ENCODE data around the gene KIF23.

KIF23 gene

DNA sequence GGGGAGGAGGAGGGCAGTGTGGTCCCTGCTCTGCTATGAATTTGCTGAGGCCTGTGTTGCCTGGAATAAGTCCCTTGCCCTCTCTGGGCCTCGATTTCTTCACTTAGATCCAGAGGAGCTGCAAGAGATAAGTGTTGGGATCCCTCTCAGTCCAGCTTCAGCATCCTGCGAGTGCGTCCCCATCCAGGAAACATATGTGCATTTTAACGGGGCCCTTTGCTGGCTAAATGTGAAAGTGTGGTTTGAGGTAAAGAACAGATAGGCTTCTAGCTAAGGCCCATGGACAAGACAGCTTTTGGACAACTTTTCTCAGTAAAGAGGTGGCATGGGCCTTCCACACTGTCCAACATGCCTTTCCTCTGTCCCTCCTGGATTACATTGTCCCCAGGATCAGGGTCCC lies 64.9 kb downstream of the KIF23 start:
- DNase-seq (ENCODE audit: insufficient read length, low spot score) (no peak), FAIRE-seq (no peak)
- TF ChIP-seq, protein P1, sequence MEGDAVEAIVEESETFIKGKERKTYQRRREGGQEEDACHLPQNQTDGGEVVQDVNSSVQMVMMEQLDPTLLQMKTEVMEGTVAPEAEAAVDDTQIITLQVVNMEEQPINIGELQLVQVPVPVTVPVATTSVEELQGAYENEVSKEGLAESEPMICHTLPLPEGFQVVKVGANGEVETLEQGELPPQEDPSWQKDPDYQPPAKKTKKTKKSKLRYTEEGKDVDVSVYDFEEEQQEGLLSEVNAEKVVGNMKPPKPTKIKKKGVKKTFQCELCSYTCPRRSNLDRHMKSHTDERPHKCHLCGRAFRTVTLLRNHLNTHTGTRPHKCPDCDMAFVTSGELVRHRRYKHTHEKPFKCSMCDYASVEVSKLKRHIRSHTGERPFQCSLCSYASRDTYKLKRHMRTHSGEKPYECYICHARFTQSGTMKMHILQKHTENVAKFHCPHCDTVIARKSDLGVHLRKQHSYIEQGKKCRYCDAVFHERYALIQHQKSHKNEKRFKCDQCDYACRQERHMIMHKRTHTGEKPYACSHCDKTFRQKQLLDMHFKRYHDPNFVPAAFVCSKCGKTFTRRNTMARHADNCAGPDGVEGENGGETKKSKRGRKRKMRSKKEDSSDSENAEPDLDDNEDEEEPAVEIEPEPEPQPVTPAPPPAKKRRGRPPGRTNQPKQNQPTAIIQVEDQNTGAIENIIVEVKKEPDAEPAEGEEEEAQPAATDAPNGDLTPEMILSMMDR (IDR thresholded peaks at IDR 0.05; ENCODE audit: insufficient read depth, missing control alignments) = no peak

DNA sequence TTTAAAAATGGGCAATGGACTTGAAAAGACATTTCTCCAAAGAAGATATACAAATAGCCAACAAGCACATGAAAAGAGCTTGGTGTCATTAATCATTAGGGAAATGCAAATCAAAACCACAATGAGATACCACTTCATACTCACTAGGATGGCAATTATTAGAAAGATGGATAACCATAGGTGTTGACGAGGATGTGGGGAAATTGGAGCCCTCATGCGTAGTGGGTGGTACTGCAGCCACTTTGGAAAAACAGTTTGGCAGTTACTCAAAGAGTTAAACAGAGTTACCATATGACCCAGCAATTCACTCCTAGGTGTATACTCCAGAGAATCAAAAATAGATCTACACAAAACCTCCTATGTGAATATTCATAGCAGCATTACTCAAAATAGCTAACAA lies 65.8 kb downstream of the KIF23 start:
- no peak for DNase-seq (ENCODE audit: insufficient read length, low spot score)
- no peak for FAIRE-seq
- TF ChIP-seq, protein P1 (IDR thresholded peaks at IDR 0.05; ENCODE audit: insufficient read depth, missing control alignments) = no peak

DNA sequence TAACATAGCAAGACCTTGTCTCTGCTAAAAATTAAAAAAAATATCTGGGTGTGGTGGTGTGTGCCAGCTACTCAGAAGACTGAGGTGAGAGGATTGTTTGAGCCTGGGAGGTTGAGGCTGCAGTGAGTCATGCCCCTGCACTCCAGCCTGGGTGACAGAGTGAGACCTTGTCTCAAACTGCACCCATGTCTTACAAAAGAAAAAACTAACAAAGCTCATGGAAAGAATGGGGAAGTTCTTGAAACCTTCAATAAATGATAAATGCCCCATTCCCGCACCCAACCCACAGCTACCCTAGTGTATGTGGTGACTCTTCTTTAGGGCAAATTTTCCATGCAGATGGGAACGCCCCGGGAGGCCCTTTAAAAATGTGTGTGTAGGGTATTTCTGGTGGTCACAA lies 66.8 kb downstream of the KIF23 start:
- DNase-seq (ENCODE audit: insufficient read length, low spot score) = no peak
- TF ChIP-seq, protein P1 (IDR thresholded peaks at IDR 0.05; ENCODE audit: insufficient read depth, missing control alignments) = no peak
- FAIRE-seq = no peak

DNA sequence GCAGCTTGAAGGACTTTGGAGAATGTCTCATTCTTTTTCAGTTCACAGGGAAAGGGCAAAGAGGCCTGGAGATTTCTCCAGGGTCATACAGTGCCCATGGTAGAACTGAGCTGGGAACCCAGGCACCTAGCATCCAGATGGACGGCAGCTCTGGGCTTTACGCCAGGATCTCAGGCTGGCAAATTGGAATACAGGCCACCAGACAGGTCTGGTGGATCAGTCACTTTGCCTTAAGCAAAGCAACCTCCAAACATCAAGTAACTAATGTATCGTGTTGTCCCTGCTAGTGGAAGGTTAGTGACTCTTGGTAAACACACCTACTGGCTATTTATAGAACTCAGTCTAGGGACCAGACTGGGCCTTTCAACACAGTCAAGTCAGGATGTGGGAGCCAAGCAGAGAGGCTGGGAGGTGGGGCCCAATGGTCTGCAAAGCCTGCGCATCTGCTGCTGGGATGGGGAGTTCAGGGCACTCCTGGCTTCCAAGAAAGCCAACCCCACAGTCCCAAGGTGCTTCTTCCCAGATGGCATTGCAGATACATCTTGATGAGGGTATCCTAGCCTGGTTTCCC lies 68.6 kb downstream of the KIF23 start:
- no peak for DNase-seq (ENCODE audit: insufficient read length, low spot score)
- TF ChIP-seq, protein P1 (IDR thresholded peaks at IDR 0.05; ENCODE audit: insufficient read depth, missing control alignments) = no peak
- no peak for FAIRE-seq

DNA sequence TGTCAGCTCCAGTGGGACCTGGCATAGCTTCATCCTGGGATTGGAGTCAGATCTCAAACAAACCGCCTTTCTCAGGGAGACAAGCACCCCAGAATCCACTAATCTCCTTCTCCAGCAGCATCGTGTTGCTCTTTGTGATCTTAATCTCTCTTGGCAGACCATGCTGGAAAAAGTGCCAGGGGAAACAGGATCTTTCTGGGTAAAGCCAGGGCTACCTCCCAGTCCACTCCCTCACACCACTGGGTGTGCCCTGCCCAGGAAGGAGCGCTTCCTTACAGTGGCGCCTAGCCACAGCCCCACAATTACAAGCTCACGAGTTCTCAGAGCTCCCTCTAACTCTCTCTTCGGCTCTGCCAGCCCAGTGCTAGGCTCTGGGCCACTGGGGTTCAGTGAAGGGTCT lies 70.7 kb downstream of the KIF23 start:
- TF ChIP-seq, protein P1 (IDR thresholded peaks at IDR 0.05; ENCODE audit: insufficient read depth, missing control alignments) = no peak
- DNase-seq (ENCODE audit: insufficient read length, low spot score) (no peak), FAIRE-seq (no peak)

DNA sequence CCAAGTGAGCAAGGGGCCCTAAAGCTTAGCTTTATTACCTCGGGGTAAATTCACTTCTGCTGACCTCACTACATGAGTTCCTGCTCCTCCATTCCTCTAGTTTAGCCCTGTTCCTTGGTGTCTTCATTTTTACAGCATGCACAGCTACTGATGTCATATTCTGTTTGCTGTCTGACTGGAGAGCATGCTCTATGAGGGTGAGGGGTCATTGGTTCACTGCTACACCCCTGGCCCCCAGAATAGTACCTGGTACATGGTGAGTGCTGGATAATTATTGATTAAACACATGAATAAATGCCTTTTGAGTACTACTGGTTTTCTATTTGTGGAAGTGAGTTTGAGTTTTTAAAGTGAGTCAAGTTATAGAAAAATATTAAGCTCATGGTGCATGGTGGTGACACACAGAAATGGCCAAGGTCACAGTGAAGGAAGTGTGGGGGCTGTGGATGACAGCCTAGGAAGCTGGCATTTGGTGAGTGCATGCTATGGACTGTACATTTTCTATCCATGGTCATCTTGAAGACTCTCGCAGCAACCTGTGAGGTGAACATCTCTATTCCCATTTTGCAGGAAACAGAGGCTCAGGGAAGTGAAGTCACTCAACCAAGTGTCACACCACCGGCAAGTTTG lies 72.4 kb downstream of the KIF23 start:
- TF ChIP-seq, protein P1 (IDR thresholded peaks at IDR 0.05; ENCODE audit: insufficient read depth, missing control alignments) = no peak
- no peak for FAIRE-seq
- no peak for DNase-seq (ENCODE audit: insufficient read length, low spot score)

DNA sequence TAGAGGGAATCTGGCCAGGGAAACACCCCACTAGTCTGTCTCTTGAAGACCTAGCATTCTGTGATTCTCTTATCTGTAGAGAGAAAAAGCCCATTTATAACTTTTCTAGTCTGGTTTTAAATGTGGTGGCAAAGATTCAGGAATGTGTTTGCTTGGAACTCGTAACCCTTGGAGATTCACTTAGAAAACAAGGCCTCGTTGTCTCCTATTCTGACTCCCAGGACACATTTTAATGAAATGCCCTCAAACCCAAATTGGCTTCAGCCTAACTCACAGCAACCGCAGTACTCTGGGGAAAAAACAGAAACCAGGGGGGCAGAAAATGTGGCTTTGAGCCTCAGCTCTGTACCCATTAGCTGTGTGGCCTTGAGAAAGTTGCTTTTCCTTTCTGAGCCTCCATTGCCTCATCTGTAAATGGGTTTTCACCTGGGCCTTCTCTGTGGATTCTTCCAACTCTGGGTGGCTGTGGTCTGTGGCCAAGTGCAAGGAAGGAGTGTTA lies 75.0 kb downstream of the KIF23 start:
- TF ChIP-seq, protein P1 (IDR thresholded peaks at IDR 0.05; ENCODE audit: insufficient read depth, missing control alignments) = no peak
- FAIRE-seq (no peak), DNase-seq (ENCODE audit: insufficient read length, low spot score) (no peak)

Data from D721Med (cell line).